HG03469 (cell line): ENCODE data around the gene SPINDOC.
"Not testable (repeated sequence)": the region's sequence is repeated elsewhere in the genome, so short reads cannot be mapped to it uniquely, and the experiment has no call there.

Source experiments
- ATAC-seq: cut with Tn5 transposase; IDR thresholded peaks from one replicate; pipeline ENCODE4 v1.9.1; 2021; ENCODE audit warnings: mild to moderate bottlenecking, moderate library complexity, moderate number of reproducible peaks; ENCODE audit not compliant: unreplicated experiment

Gene SPINDOC

DNA sequence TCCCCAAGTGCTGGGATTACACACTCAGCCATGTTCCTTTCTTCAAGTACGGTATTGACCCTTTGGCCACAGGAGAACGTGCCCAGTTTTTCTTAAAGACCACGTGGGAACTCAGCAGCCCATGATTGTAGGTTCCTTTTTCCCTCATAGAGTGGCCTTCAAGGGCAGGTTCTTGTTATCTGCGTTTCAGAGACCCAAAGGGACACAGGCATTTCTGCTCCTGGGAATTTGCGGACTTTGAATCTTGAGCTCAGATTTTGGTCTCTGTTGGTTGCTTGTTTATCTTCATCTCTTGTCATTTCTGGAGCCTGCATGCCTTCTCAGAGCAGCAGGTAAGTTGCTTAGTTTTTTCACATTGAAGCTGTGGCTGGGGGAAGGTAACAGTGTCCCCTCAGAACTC, 37.7 kb downstream of the SPINDOC start:
- ATAC-seq, result no peak

DNA sequence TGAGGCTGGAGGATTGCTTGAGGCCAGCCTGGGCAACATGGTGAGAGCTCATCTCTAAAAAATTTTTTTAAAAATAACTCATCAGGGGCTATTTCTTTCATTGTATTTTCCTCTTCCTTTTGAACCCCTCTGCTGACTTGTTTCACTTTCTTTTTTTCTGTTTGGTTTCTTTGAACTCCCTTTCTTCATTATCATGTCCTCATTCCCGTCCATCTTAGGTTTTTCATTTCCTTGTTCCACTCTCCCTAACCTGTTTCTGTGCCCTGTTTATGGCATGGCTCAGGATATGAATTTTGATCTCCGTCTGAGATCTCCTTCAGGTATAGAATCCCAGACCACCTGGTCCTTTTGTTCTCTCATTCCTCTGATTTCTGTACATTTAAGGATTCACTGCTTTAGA, 38.1 kb downstream of the SPINDOC start:
- ATAC-seq, result no peak

DNA sequence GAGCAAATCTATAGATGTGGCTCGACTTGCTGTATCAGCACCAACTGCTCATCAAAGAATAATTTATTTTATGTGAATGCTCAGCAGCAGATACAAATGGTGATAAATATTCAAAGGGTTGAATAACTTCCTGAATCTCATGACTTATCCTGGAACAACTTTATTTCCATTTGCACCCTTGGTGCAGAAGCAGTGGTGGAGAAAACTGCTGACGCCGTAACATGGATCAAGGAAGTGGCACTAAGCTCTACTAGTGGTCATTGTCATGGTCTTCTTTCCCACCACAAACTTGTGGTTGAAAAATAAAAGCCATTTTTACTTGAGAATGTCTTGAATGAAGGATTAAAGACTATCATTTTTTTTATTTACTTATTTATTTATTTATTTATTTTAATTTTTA, 40.2 kb downstream of the SPINDOC start:
- ATAC-seq, result no peak

- ATAC-seq, result no peak
Measured at GRCh38 chr11:63854696-63855095, 41.4 kb downstream of the SPINDOC start.

- no peak for ATAC-seq
Measured at GRCh38 chr11:63855975-63856374, 42.7 kb downstream of the SPINDOC start.

DNA sequence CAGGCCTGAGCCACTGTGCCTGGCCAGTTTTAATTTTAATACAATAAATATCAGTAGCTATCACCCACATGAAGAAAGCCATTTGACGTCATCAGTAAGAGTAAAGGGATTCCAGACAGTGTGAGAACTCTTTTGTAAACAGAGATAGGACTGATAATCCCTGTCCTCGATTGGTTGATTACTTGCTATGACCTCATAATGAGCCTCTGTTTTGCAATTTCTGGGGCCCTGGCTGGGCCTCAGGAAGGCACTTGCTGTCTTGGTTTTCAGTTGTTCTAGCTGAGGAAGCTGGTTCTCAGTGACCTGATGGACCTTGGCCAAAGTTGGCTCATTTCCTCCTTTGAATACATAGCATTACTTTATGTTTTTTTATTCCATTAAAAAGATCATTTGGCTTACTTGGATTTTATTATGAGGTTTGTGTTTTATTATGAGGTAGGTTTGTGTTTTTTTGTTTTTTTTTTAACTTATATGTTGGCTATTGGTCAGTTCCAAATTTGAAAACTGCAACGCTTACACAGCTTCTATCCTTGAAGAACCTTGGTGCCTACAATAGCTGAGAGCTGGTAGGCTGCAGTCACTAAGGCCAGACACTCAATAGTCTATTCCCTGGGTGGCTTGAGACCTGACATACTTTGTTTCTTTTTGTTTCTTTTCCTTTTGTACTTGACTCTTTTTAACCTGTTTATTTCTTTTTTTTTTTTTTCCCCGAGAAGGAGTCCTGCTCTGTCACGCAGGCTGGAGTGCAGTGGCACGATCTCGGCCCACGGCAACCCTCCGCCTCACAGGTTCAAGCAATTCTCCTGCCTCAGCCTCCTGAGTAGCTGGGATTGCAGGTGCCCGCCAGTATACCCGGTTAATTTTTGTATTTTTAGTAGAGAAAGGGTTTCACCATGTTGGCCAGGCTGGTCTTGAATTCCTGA, 45.6 kb downstream of the SPINDOC start:
- ATAC-seq, result no peak

- ATAC-seq, result no peak
Measured at GRCh38 chr11:63862923-63863322, 49.7 kb downstream of the SPINDOC start.

DNA sequence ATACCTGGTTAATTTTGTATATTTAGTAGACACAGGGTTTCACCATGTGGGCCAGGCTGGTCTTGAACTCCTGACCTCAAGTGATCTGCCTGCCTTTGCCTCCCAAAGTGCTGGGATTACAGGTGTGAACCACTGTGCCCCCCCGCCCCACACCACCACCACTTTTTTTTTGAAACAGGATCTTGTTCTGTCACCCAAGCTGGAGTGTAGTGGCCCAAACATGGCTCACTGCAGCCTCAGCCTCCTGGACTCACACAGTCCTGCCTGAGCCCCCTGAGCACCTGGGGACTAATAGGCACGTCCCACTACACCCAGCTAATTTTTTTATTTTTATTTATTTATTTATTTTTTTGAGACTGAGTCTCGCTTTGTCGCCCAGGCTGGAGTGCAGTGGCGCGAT, 50.4 kb downstream of the SPINDOC start:
- not testable (repeated sequence) for ATAC-seq

GRCh38 chr11:63866211-63866610, 53.0 kb downstream of the SPINDOC start:
- no peak for ATAC-seq

DNA sequence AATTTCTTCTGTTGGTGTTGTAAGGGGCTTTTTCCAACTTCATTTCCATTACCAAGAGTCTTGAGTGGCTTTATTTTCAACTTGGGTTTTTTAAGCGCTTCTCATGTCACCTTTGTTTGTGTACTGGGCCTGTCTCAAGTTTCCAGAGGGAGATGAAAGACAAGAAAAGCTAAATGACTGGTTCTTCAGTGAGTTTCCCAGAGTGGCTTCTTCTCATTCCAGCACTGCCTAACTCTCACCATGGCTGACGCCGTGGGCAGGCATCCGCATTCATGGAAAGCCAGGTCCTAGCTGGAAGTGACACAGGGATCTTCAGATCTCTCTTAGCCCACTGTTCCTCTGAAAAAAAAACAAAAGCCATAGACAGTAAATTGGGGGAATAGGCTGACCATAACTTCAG, 54.3 kb downstream of the SPINDOC start:
- ATAC-seq, result no peak

GRCh38 chr11:63868399-63869064, 55.3 kb downstream of the SPINDOC start:
- ATAC-seq, result no peak

DNA sequence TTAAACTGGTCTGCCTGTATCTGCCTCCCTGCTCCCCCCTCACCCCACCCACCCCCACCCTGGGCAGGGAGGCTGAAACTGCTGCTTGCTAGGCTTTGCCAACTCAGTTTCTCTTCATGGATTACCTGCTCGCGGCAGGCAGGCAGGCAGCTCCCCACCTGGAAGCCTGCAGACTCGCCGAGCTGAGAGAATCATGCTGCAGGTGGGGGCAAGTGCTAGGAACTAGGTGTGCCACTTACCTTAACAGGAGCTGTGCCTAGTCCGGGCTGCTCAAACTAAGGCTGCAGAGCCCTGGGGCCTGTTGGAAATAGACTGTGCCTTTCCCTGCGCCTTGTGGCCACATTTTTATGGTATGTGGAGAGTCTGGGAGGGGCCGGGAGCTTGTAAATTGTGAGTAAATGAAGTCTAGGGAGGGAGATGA, 55.9 kb downstream of the SPINDOC start:
- ATAC-seq, result no peak

- no peak for ATAC-seq
Measured at GRCh38 chr11:63869683-63870082, 56.4 kb downstream of the SPINDOC start.

DNA sequence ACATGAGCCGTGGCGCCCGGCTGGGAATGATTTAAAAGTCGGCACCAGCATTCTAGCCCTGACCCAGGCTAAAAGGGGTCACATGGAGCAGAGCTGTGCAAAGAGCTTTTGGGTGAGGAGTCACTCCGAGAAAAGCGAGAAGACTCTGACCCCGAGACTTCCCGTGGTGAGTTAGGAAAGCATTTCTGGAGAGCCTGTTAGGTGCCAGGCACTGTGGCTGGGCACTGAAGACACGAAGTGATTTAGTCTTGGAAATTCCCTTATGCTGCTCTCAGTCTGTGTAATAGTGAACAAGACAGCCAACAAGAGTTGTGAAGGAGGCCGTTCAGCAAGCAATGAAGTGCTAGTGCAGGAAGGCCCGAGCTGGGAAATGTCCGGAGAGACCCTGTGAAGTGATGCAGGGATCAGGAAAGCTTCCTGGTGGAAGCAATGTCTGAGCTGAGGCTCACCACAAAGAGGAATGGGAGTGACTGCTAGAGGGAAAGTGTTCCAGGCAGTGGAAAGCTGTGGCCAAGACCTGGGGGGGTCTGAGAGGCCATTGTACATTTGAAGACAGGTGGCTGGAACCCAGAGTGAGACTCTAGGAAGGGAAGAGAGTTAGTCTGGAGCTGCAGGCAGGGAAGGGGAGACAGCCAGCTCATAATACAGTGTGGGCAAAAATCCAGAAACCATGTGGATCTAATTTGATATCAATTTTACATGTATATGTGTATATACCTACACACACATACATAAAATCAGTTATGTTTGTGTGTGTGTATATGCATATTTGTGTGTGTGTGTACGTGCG, 57.3 kb downstream of the SPINDOC start:
- no peak for ATAC-seq

DNA sequence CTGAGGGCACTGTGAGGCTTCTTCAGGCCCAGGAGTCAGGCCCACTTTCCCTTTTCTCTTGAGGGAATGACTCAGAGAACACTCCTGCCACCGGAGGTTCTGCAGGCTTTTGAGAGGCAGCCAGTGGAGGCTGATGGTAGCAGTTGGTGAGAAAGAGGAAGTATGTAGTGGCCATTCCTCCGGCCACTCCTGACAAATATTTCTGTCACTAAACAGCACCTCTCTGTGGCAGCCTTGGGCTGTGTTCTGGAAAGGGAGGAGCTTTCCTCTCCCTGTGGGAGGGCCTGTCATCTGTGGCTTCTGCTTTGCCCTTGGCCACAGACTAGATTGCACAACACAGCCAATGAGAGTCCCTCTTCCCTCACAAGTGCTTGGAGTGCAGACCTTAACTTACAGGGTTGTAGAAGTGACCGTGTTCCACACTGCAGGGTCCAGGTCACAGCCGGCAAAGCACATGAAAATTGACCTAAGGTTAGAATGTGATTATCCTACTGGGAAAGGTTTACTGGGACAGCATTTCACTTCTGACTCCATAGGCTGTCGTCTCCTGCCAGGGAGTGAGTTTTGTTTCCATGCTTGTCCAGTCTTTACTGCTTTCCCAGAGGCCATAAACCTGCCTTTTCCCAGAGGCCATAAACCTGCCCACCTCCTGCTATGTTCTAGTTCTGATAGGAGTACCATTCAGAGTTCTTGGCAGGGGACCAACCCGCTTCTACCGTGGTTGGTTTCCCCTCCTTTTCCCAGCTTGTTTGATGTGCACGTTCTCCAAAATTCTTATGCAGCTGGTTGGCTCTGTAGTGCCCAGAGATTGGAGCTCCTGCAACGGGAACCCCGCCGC, 58.9 kb downstream of the SPINDOC start:
- peak; percentile 72 for ATAC-seq

DNA sequence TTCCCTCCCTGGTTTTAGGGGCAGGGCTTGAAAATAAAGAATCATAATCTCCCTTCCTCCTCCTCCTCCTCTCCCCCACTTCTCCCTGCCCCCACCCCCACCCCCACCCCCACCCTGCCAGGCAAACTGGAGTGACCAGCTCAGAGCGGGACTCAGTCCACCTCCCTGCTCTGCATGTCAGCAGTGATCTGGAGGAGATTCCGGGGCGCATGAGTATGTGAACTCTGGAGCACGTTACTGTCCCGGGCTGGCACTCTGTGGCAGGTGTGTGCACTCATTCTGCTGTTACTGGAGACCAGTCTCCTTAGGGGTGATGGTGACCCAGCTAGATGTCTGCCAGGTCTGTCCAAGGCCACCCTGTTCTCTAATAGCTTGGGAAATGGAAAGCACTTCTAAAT, 59.5 kb downstream of the SPINDOC start:
- no peak for ATAC-seq

DNA sequence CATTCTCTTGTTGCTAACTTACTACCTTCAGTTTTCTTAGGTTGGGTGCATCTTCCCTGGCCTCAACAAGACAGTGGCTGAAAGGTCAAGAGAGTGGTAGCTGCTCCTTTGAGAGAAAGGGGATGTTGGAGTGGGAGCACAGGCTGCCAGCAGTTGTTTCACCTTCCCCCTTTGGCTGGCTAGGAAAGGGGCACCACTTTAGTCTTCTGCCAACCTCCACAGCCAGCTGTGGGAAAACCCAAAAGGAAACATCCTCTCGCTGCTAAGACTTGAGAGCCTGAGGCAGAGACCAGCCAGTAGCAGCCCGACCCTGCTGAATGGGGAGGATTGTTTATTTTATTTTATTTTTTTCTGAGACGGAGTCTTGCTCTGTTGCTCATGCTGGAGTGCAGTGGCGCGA, 60.1 kb downstream of the SPINDOC start:
- ATAC-seq, result no peak

- ATAC-seq, result no peak
Measured at GRCh38 chr11:63874511-63874910, 61.3 kb downstream of the SPINDOC start.

GRCh38 chr11:63875506-63876065, 62.3 kb downstream of the SPINDOC start:
- no peak for ATAC-seq

GRCh38 chr11:63876616-63877015, 63.4 kb downstream of the SPINDOC start:
- no peak for ATAC-seq
